Liver (tissue), 9 donors: ENCODE measurements around the gene BOC. TPM values are rescaled to one million over a fixed set of nuclear protein-coding genes. Genes with fewer than 3 reads are reported as not detected.

ENCODE experiments used
- DNase-seq: peaks from one replicate; pipeline ENCODE4 v3.0.0-alpha.2; 2017; ENCODE audit warnings: low spot score
- H3K27ac ChIP-seq, 2 donors: one replicate each; pipeline ENCODE4 v1.7.0; 2013; ENCODE audit warnings: inconsistent platforms in 2 of 2, low read length in 2 of 2, control low read depth in 1 of 2, low read depth in 1 of 2, mild to moderate bottlenecking in 1 of 2
- H3K27me3 ChIP-seq, 4 donors: one replicate each; pipeline versions ENCODE4 v1.6.1 to v1.7.0; 2013; ENCODE audit warnings: low read length in 3 of 4, inconsistent platforms in 1 of 4, mild to moderate bottlenecking in 1 of 4, moderate library complexity in 1 of 4; ENCODE audit not compliant: control insufficient read depth in 4 of 4, insufficient read depth in 4 of 4
- H3K36me3 ChIP-seq, 4 donors: one replicate each; pipeline versions ENCODE4 v1.6.1 to v1.7.0; 2013; ENCODE audit warnings: low read length in 3 of 4, mild to moderate bottlenecking in 3 of 4, low read depth in 1 of 4, moderate library complexity in 1 of 4; ENCODE audit not compliant: control insufficient read depth in 4 of 4, insufficient read depth in 3 of 4
- H3K4me1 ChIP-seq, 4 donors: one replicate each; pipeline versions ENCODE4 v1.6.1 to v1.7.0; 2013; ENCODE audit warnings: low read length in 3 of 4, mild to moderate bottlenecking in 3 of 4, moderate library complexity in 1 of 4; ENCODE audit not compliant: control insufficient read depth in 4 of 4, insufficient read depth in 4 of 4
- H3K4me3 ChIP-seq, 3 donors: one replicate each; pipeline versions ENCODE4 v1.6.1 to v1.7.0; 2013; ENCODE audit warnings: low read length in 3 of 3, control low read depth in 1 of 3, low read depth in 1 of 3, mild to moderate bottlenecking in 1 of 3
- H3K9ac ChIP-seq, 2 donors: one replicate each; pipeline ENCODE4 v1.7.0; 2013; ENCODE audit warnings: low read length in 2 of 2, mild to moderate bottlenecking in 2 of 2, moderate library complexity in 2 of 2, control low read depth in 1 of 2, low read depth in 1 of 2
- H3K9me3 ChIP-seq, 4 donors: one replicate each; pipeline versions ENCODE4 v1.6.1 to v1.7.0; 2013; ENCODE audit warnings: low read length in 3 of 4; ENCODE audit not compliant: control insufficient read depth in 4 of 4
- CTCF ChIP-seq: fragments of 150-350 bp; IDR thresholded peaks from 2 replicates; pipeline ENCODE4 v1.5.1; 2017; ENCODE audit warnings: improper control_type of control experiment, low read depth, low read length; ENCODE audit not compliant: missing input control
- EGR1 ChIP-seq, 2 donors: IDR thresholded peaks; 2 replicates each; pipeline ENCODE4 v1.6.1; 2016 to 2018; ENCODE audit warnings: antibody characterized with exemption in 2 of 2, low read depth in 2 of 2
- FOXA1 ChIP-seq: IDR thresholded peaks from 2 replicates; pipeline ENCODE4 v1.6.1; 2016; ENCODE audit warnings: antibody characterized with exemption
- GABPA ChIP-seq, 2 donors: IDR thresholded peaks in 1 of 2; conservative IDR thresholded peaks in 1 of 2; 2 replicates each; pipeline ENCODE4 v1.6.1; 2016; ENCODE audit warnings: antibody characterized with exemption in 2 of 2, mild to moderate bottlenecking in 1 of 2, moderate library complexity in 1 of 2
- HNF4A ChIP-seq, 2 donors: conservative IDR thresholded peaks; 2 replicates each; pipeline ENCODE4 v1.6.1; 2016; ENCODE audit warnings: antibody characterized with exemption in 2 of 2, mild to moderate bottlenecking in 2 of 2
- HNF4G ChIP-seq: IDR thresholded peaks from 2 replicates; pipeline ENCODE4 v1.6.1; 2016; ENCODE audit warnings: antibody characterized with exemption
- JUND ChIP-seq, 2 donors: IDR thresholded peaks; 2 replicates each; pipeline ENCODE4 v1.6.1; 2016; ENCODE audit warnings: antibody characterized with exemption in 2 of 2
- MAX ChIP-seq: IDR thresholded peaks from 2 replicates; pipeline ENCODE4 v1.6.1; 2016; ENCODE audit warnings: antibody characterized with exemption
- NR2F2 ChIP-seq: IDR thresholded peaks from 2 replicates; pipeline ENCODE4 v1.6.1; 2016; ENCODE audit warnings: antibody characterized with exemption
- RAD21 ChIP-seq, 2 donors: IDR thresholded peaks; 2 replicates each; pipeline ENCODE4 v1.6.1; 2016; ENCODE audit warnings: antibody characterized with exemption in 2 of 2, mild to moderate bottlenecking in 2 of 2
- RXRA ChIP-seq, 2 donors: IDR thresholded peaks; 2 replicates each; pipeline ENCODE4 v1.6.1; 2017 to 2018; ENCODE audit warnings: antibody characterized with exemption in 2 of 2, mild to moderate bottlenecking in 1 of 2
- SP1 ChIP-seq: IDR thresholded peaks from 2 replicates; pipeline ENCODE4 v1.6.1; 2018; ENCODE audit warnings: antibody characterized with exemption, mild to moderate bottlenecking
- TAF1 ChIP-seq: conservative IDR thresholded peaks from 2 replicates; pipeline ENCODE4 v1.6.1; 2016; ENCODE audit warnings: antibody characterized with exemption, mild to moderate bottlenecking
- YY1 ChIP-seq: IDR thresholded peaks from 2 replicates; pipeline ENCODE4 v1.6.1; 2016; ENCODE audit warnings: antibody characterized with exemption, mild to moderate bottlenecking
- ZBTB33 ChIP-seq: IDR thresholded peaks from 2 replicates; pipeline ENCODE4 v1.6.1; 2016; ENCODE audit warnings: antibody characterized with exemption
- WGBS: extraction: QIAGEN DNeasy Blood & Tissue Kit; methylation state at CpG from one replicate; pipeline ENCODE4 v1.1.7; 2013; 5-methylcytosine and 5-hydroxymethylcytosine counted together
- polyA plus RNA-seq, 2 donors: library from polyadenylated mRNA; stranded (reverse) in 1 of 2; unstranded in 1 of 2; fragments of 200-250 nt in 1 of 2; fragments of >200 nt in 1 of 2; fragmentation: Nextera tagmentation in 1 of 2; extraction: Ambion mirVana in 1 of 2; gene quantifications; one replicate each; pipeline versions ENCODE4 v1.2.1 to v1.2.3, GENCODE V29; 2013 to 2015
- total RNA-seq, 2 donors: library from RNA; depleted of rRNA; stranded (reverse); fragments of >200 nt; gene quantifications; one replicate each; pipeline ENCODE4 v1.2.3, GENCODE V29; 2014
- donor health status: healthy.
- donor health status: healthy.
- donor health status: healthy.
- donor health status: healthy.
- donor health status: healthy.

The BOC gene
- total RNA-seq (1 to 10 TPM in 1 of 2 donors, under 1 TPM in 1; 0.65 to 1.5 TPM), polyA plus RNA-seq (under 1 TPM in 1 of 2 donors, not detected in 1; 0.31 TPM)

GRCh38 chr3:113211330-113212149 lies at the start of gene BOC:
BOC (plus strand) TSS chr3:113211557; CDS start chr3:113249803, 38,246 bp downstream.
- Histone ChIP-seq H3K9me3 (no peaks in the 10 kb centered on the region), H3K36me3 (no peaks in the 10 kb centered on the region), H3K4me1 (peaks cover 4 to 19% (median 14%) of the 10 kb centered on the region in 4 donors), H3K27me3 (peaks cover 0 to 23% (median 5%) of the 10 kb centered on the region in 4 donors), H3K27ac (peak within 1 kb of the TSS; percentile 42 to 49), H3K9ac (no peak within 1 kb of the TSS), H3K4me3 (peak within 1 kb of the TSS in 2 of 3 donors; percentile 45 to 59)
- TF ChIP-seq EGR1 (IDR thresholded peaks at IDR 0.05; ENCODE audit: low read depth in 2 of 2), result no peak
- no peak for TF ChIP-seq TAF1
- TF ChIP-seq ZBTB33, result no peak
- no peak for TF ChIP-seq HNF4A (conservative IDR thresholded peaks at IDR 0.05)
- DNase-seq, result no peak
- WGBS, result 2% methylated on average over 76 of the region's 76 CpGs

- DNase-seq, result no peak
- TF ChIP-seq RXRA (IDR thresholded peaks at IDR 0.05) (no peak), SP1 (no peak), MAX (no peak), NR2F2 (no peak), RAD21 (IDR thresholded peaks at IDR 0.05) (no peak), HNF4A (conservative IDR thresholded peaks at IDR 0.05) (no peak), GABPA (IDR thresholded peaks at IDR 0.05 in 1 of 2, conservative IDR thresholded peaks at IDR 0.05 in 1 of 2) (no peak), FOXA1 (no peak), CTCF (no peak), EGR1 (IDR thresholded peaks at IDR 0.05; ENCODE audit: low read depth in 2 of 2) (no peak), YY1 (no peak), JUND (IDR thresholded peaks at IDR 0.05) (no peak), HNF4G (no peak)
- 80% methylated on average over 4 of the region's 4 CpGs for WGBS
- no peaks in the 10 kb centered on the region for H3K36me3 ChIP-seq
- H3K9ac ChIP-seq, result no peak overlapping the region
- H3K9me3 ChIP-seq, result peaks cover 0 to 3% (median 0%) of the 10 kb centered on the region in 4 donors
- H3K4me1 ChIP-seq, result no peaks in the 10 kb centered on the region
- no peaks in the 10 kb centered on the region for H3K27me3 ChIP-seq
- no peak overlapping the region for H3K4me3 ChIP-seq
- H3K27ac ChIP-seq, result no peak overlapping the region
These were observed 49.7 kb upstream of the BOC start for GRCh38 chr3:113161661-113162060.
